ENCODE measurements around the gene AKIRIN2. TPM values are rescaled to one million over a fixed set of nuclear protein-coding genes. Genes with fewer than 3 reads are reported as not detected.

AKIRIN2 gene
- total RNA-seq, 1 donor: 15.2 TPM

GRCh38 chr6:87639373-87639772 lies 62.7 kb downstream of the AKIRIN2 start:
- TF ChIP-seq CTCF (IDR thresholded peaks at IDR 0.05; ENCODE audit: extremely low read depth, low read depth, low read length): no peak
- Histone ChIP-seq H3K9me3 (ENCODE audit: low read depth, low read length) (no peaks in the 10 kb centered on the region), H3K4me1 (ENCODE audit: insufficient read depth, low read length) (no peaks in the 10 kb centered on the region), H3K27ac (ENCODE audit: low read depth, low read length) (no peak overlapping the region), H3K27me3 (ENCODE audit: insufficient read depth, low read length) (no peaks in the 10 kb centered on the region), H3K36me3 (ENCODE audit: insufficient read depth, low read length) (peaks cover 14% of the 10 kb centered on the region), H3K4me2 (ENCODE audit: insufficient read depth, low read length) (no peak overlapping the region), H2AFZ (ENCODE audit: low read length) (no peak overlapping the region), H3K4me3 (ENCODE audit: insufficient read depth, low read length) (no peak overlapping the region), H4K20me1 (ENCODE audit: insufficient read depth, low read length) (no peaks in the 10 kb centered on the region), H3K79me2 (ENCODE audit: insufficient read depth, low read length) (no peaks in the 10 kb centered on the region)
- DNase-seq (ENCODE audit: insufficient read length, low spot score, missing footprints): no peak

DNA sequence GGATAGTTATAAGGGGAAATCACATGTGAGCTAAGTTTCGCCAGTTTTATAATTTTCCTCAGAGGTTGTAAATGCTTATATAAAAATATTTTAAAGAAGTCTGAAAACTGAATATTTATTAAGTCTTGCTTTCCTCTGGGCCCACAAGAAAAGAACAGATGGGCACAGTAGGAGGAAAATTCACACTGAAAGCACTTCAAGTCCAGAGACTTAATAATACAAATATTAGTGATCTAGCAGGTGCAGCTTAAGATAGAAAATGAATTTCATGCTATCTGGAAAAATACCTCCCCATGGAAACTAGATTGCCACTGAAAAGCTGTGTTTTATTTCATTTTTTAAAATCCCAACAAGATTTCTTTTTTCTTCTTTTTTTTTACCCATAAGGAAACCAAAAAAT lies 64.9 kb downstream of the AKIRIN2 start:
- Histone ChIP-seq H3K4me3 (ENCODE audit: insufficient read depth, low read length) (no peak overlapping the region), H4K20me1 (ENCODE audit: insufficient read depth, low read length) (no peaks in the 10 kb centered on the region), H3K27me3 (ENCODE audit: insufficient read depth, low read length) (no peaks in the 10 kb centered on the region), H3K9me3 (ENCODE audit: low read depth, low read length) (no peaks in the 10 kb centered on the region), H3K27ac (ENCODE audit: low read depth, low read length) (no peak overlapping the region), H3K36me3 (ENCODE audit: insufficient read depth, low read length) (peaks cover 14% of the 10 kb centered on the region), H3K4me1 (ENCODE audit: insufficient read depth, low read length) (no peaks in the 10 kb centered on the region), H3K4me2 (ENCODE audit: insufficient read depth, low read length) (no peak overlapping the region), H2AFZ (ENCODE audit: low read length) (no peak overlapping the region), H3K79me2 (ENCODE audit: insufficient read depth, low read length) (no peaks in the 10 kb centered on the region)
- no peak for DNase-seq (ENCODE audit: insufficient read length, low spot score, missing footprints)
- no peak for TF ChIP-seq CTCF (IDR thresholded peaks at IDR 0.05; ENCODE audit: extremely low read depth, low read depth, low read length)

DNA sequence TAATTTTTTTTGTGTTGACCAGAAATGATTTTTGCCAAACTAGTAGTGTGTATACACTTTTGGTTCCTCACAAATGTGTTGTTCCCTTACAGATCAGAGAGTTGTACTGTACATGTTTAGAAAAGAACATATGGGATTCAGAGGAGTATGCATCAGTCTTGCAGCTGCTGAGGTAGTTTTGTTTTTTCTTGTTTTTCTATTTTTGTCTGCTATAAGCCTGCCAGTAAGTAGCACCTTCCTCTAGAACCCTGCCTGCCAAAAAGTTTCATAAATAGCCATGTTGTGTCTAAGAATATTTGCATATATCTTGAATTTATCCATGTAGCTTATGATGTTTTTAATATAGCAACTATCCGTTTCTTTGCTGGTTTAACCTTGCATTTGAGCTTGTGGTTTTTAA lies 65.7 kb downstream of the AKIRIN2 start:
- TF ChIP-seq CTCF (IDR thresholded peaks at IDR 0.05; ENCODE audit: extremely low read depth, low read depth, low read length): no peak
- Histone ChIP-seq H3K27me3 (ENCODE audit: insufficient read depth, low read length) (no peaks in the 10 kb centered on the region), H3K4me3 (ENCODE audit: insufficient read depth, low read length) (no peak overlapping the region), H3K4me2 (ENCODE audit: insufficient read depth, low read length) (no peak overlapping the region), H3K36me3 (ENCODE audit: insufficient read depth, low read length) (peaks cover 14% of the 10 kb centered on the region), H3K27ac (ENCODE audit: low read depth, low read length) (no peak overlapping the region), H2AFZ (ENCODE audit: low read length) (no peak overlapping the region), H4K20me1 (ENCODE audit: insufficient read depth, low read length) (no peaks in the 10 kb centered on the region), H3K79me2 (ENCODE audit: insufficient read depth, low read length) (no peaks in the 10 kb centered on the region), H3K9me3 (ENCODE audit: low read depth, low read length) (no peaks in the 10 kb centered on the region), H3K4me1 (ENCODE audit: insufficient read depth, low read length) (no peaks in the 10 kb centered on the region)
- no peak for DNase-seq (ENCODE audit: insufficient read length, low spot score, missing footprints)

GRCh38 chr6:87633851-87634250 lies 68.2 kb downstream of the AKIRIN2 start:
- Histone ChIP-seq H3K36me3 (ENCODE audit: insufficient read depth, low read length) (peaks cover 10% of the 10 kb centered on the region), H3K9me3 (ENCODE audit: low read depth, low read length) (no peaks in the 10 kb centered on the region), H4K20me1 (ENCODE audit: insufficient read depth, low read length) (no peaks in the 10 kb centered on the region), H3K27me3 (ENCODE audit: insufficient read depth, low read length) (no peaks in the 10 kb centered on the region), H3K4me1 (ENCODE audit: insufficient read depth, low read length) (peaks cover 6% of the 10 kb centered on the region), H3K27ac (ENCODE audit: low read depth, low read length) (no peak overlapping the region), H3K4me3 (ENCODE audit: insufficient read depth, low read length) (no peak overlapping the region), H3K79me2 (ENCODE audit: insufficient read depth, low read length) (no peaks in the 10 kb centered on the region), H2AFZ (ENCODE audit: low read length) (no peak overlapping the region), H3K4me2 (ENCODE audit: insufficient read depth, low read length) (no peak overlapping the region)
- DNase-seq (ENCODE audit: insufficient read length, low spot score, missing footprints): no peak
- TF ChIP-seq CTCF (IDR thresholded peaks at IDR 0.05; ENCODE audit: extremely low read depth, low read depth, low read length): no peak

All from osteoblast (primary cell).